ENCODE results near the gene GRM8. TPM values are rescaled to one million over a fixed set of nuclear protein-coding genes. Genes with fewer than 3 reads are reported as not detected.

GRM8 gene
- not detected for total RNA-seq

GRCh38 chr7:127252778-127253280 is at the start of gene GRM8:
TSS of gene GRM8 (minus strand) at chr7:127252941.
- CTCF ChIA-PET, result no interaction called here
- Mint-ChIP-seq H3K9me3 (no peaks in the 10 kb centered on the region), H3K36me3 (ENCODE audit: low read depth) (no peaks in the 10 kb centered on the region), H3K27ac (no peak within 1 kb of the TSS), H3K4me3 (peak within 1 kb of the TSS; percentile 77), H3K27me3 (peaks cover 82% of the 10 kb centered on the region), H3K4me1 (peaks cover 15% of the 10 kb centered on the region)
- POLR2A ChIA-PET, result no interaction called here
- DNase-seq, result no peak

- no peak overlapping the region for H3K27ac Mint-ChIP-seq
- peaks cover 13% of the 10 kb centered on the region for H3K27me3 Mint-ChIP-seq
- no peak overlapping the region for H3K4me3 Mint-ChIP-seq
- ChIA-PET POLR2A (no interaction called here), CTCF (no interaction called here)
- H3K36me3 Mint-ChIP-seq (ENCODE audit: low read depth), result no peaks in the 10 kb centered on the region
- DNase-seq, result no peak
- H3K9me3 Mint-ChIP-seq, result no peaks in the 10 kb centered on the region
- H3K4me1 Mint-ChIP-seq, result no peaks in the 10 kb centered on the region
Observed at GRCh38 chr7:127290801-127291361, 38.1 kb upstream of the GRM8 start.

GRCh38 chr7:127290116-127290655 is 37.4 kb upstream of the GRM8 start:
- POLR2A ChIA-PET, result no interaction called here
- Mint-ChIP-seq H3K27me3 (peaks cover 9% of the 10 kb centered on the region), H3K4me1 (no peaks in the 10 kb centered on the region), H3K27ac (no peak overlapping the region), H3K9me3 (no peaks in the 10 kb centered on the region), H3K36me3 (ENCODE audit: low read depth) (no peaks in the 10 kb centered on the region), H3K4me3 (no peak overlapping the region)
- no peak for DNase-seq
- CTCF ChIA-PET, result no interaction called here

GRCh38 chr7:127287133-127287532 is 34.4 kb upstream of the GRM8 start:
- ChIA-PET POLR2A (no interaction called here), CTCF (no interaction called here)
- Mint-ChIP-seq H3K9me3 (no peaks in the 10 kb centered on the region), H3K4me1 (no peaks in the 10 kb centered on the region), H3K27ac (no peak overlapping the region), H3K4me3 (no peak overlapping the region), H3K36me3 (ENCODE audit: low read depth) (no peaks in the 10 kb centered on the region), H3K27me3 (peaks cover 8% of the 10 kb centered on the region)
- DNase-seq, result no peak

GRCh38 chr7:127270093-127270492 is 17.4 kb upstream of the GRM8 start:
- DNase-seq, result no peak
- H3K9me3 Mint-ChIP-seq, result no peaks in the 10 kb centered on the region
- H3K27ac Mint-ChIP-seq, result no peak overlapping the region
- H3K27me3 Mint-ChIP-seq, result peaks cover 38% of the 10 kb centered on the region
- no peaks in the 10 kb centered on the region for H3K4me1 Mint-ChIP-seq
- CTCF ChIA-PET, result interaction anchor here (0.6 kb wide), 1 partner anchor 297 kb away, joined by 3 read pairs; no protein-coding TSS in a partner anchor
- POLR2A ChIA-PET, result no interaction called here
- H3K4me3 Mint-ChIP-seq, result no peak overlapping the region
- no peaks in the 10 kb centered on the region for H3K36me3 Mint-ChIP-seq (ENCODE audit: low read depth)

GRCh38 chr7:127266047-127266446 is 13.3 kb upstream of the GRM8 start:
- POLR2A ChIA-PET, result no interaction called here
- CTCF ChIA-PET, result no interaction called here

GRCh38 chr7:127264219-127264618 is 11.5 kb upstream of the GRM8 start:
- Mint-ChIP-seq H3K4me3 (no peak overlapping the region), H3K27ac (no peak overlapping the region), H3K9me3 (no peaks in the 10 kb centered on the region), H3K4me1 (no peaks in the 10 kb centered on the region), H3K36me3 (ENCODE audit: low read depth) (no peaks in the 10 kb centered on the region), H3K27me3 (peaks cover 66% of the 10 kb centered on the region)
- ChIA-PET CTCF (interaction anchor here (0.8 kb wide), 1 partner anchor 12 kb away, joined by 3 read pairs; no protein-coding TSS in a partner anchor), POLR2A (no interaction called here)
- DNase-seq, result no peak

More at GRCh38 chr7:127266047-127266446, 13.3 kb upstream of the GRM8 start:
- peaks cover 71% of the 10 kb centered on the region for H3K27me3 Mint-ChIP-seq
- DNase-seq, result no peak
- H3K9me3 Mint-ChIP-seq, result no peaks in the 10 kb centered on the region
- no peaks in the 10 kb centered on the region for H3K4me1 Mint-ChIP-seq
- H3K4me3 Mint-ChIP-seq, result no peak overlapping the region
- no peak overlapping the region for H3K27ac Mint-ChIP-seq
- H3K36me3 Mint-ChIP-seq (ENCODE audit: low read depth), result no peaks in the 10 kb centered on the region

- Mint-ChIP-seq H3K4me3 (no peak overlapping the region), H3K4me1 (peaks cover 5% of the 10 kb centered on the region), H3K27me3 (peaks cover 69% of the 10 kb centered on the region), H3K36me3 (ENCODE audit: low read depth) (no peaks in the 10 kb centered on the region), H3K27ac (no peak overlapping the region), H3K9me3 (no peaks in the 10 kb centered on the region)
- POLR2A ChIA-PET, result no interaction called here
- no peak for DNase-seq
- CTCF ChIA-PET, result no interaction called here
Observed at GRCh38 chr7:127258111-127258510, 5.4 kb upstream of the GRM8 start.

GRCh38 chr7:127257086-127257485 is 4.3 kb upstream of the GRM8 start:
- Mint-ChIP-seq H3K9me3 (no peaks in the 10 kb centered on the region), H3K4me1 (peaks cover 10% of the 10 kb centered on the region), H3K27ac (no peak overlapping the region), H3K4me3 (no peak overlapping the region), H3K36me3 (ENCODE audit: low read depth) (no peaks in the 10 kb centered on the region), H3K27me3 (peaks cover 68% of the 10 kb centered on the region)
- no peak for DNase-seq
- CTCF ChIA-PET, result no interaction called here
- POLR2A ChIA-PET, result no interaction called here

- no peak overlapping the region for H3K27ac Mint-ChIP-seq
- POLR2A ChIA-PET, result no interaction called here
- H3K27me3 Mint-ChIP-seq, result peaks cover 66% of the 10 kb centered on the region
- H3K4me1 Mint-ChIP-seq, result peaks cover 15% of the 10 kb centered on the region
- no peak overlapping the region for H3K4me3 Mint-ChIP-seq
- DNase-seq, result no peak
- H3K36me3 Mint-ChIP-seq (ENCODE audit: low read depth), result no peaks in the 10 kb centered on the region
- CTCF ChIA-PET, result no interaction called here
- H3K9me3 Mint-ChIP-seq, result no peaks in the 10 kb centered on the region
Observed at GRCh38 chr7:127256041-127256725, 3.4 kb upstream of the GRM8 start.

- peak overlapping the region; percentile 77 for H3K4me3 Mint-ChIP-seq
- no peak for DNase-seq
- peaks cover 74% of the 10 kb centered on the region for H3K27me3 Mint-ChIP-seq
- H3K36me3 Mint-ChIP-seq (ENCODE audit: low read depth), result no peaks in the 10 kb centered on the region
- no peak overlapping the region for H3K27ac Mint-ChIP-seq
- POLR2A ChIA-PET, result no interaction called here
- peaks cover 15% of the 10 kb centered on the region for H3K4me1 Mint-ChIP-seq
- CTCF ChIA-PET, result interaction anchor here (0.6 to 1.0 kb wide), 2 partner anchors 334 to 449 kb away, joined by 3 to 4 read pairs; no protein-coding TSS in a partner anchor
- H3K9me3 Mint-ChIP-seq, result no peaks in the 10 kb centered on the region
Observed at GRCh38 chr7:127254163-127254684, 1.5 kb upstream of the GRM8 start.

GRCh38 chr7:127253281-127254162 is 781 bp upstream of the GRM8 start:
- Mint-ChIP-seq H3K36me3 (ENCODE audit: low read depth) (no peaks in the 10 kb centered on the region), H3K4me3 (peak overlapping the region; percentile 77), H3K27ac (no peak overlapping the region), H3K4me1 (peaks cover 15% of the 10 kb centered on the region), H3K27me3 (peaks cover 81% of the 10 kb centered on the region), H3K9me3 (no peaks in the 10 kb centered on the region)
- POLR2A ChIA-PET, result no interaction called here
- DNase-seq, result peak; percentile 54
- CTCF ChIA-PET, result interaction anchor here (0.6 to 1.0 kb wide), 2 partner anchors 333 to 448 kb away, joined by 3 to 4 read pairs; no protein-coding TSS in a partner anchor

GRCh38 chr7:127252377-127252713 is 396 bp downstream of the GRM8 start:
- Mint-ChIP-seq H3K4me1 (peaks cover 15% of the 10 kb centered on the region), H3K27me3 (peaks cover 82% of the 10 kb centered on the region), H3K9me3 (no peaks in the 10 kb centered on the region), H3K36me3 (ENCODE audit: low read depth) (no peaks in the 10 kb centered on the region), H3K4me3 (peak overlapping the region; percentile 61), H3K27ac (no peak overlapping the region)
- POLR2A ChIA-PET, result no interaction called here
- CTCF ChIA-PET, result no interaction called here
- no peak for DNase-seq

Measured in activated CD4-positive, alpha-beta T cell treated with anti-CD3 and anti-CD28 coated beads, Interleukin-2, amount 10 ng/mL, durations not matched to agents 7 days and 5 days (primary cell).